ENCODE data around the gene ICE2. TPM values are rescaled to one million over a fixed set of nuclear protein-coding genes. Genes with fewer than 3 reads are reported as not detected.

The ICE2 gene
- total and polyA plus RNA-seq, 2 of the 4 experiments (the other 2 are of a cell fraction), result 14.7 to 21.1 TPM

DNA sequence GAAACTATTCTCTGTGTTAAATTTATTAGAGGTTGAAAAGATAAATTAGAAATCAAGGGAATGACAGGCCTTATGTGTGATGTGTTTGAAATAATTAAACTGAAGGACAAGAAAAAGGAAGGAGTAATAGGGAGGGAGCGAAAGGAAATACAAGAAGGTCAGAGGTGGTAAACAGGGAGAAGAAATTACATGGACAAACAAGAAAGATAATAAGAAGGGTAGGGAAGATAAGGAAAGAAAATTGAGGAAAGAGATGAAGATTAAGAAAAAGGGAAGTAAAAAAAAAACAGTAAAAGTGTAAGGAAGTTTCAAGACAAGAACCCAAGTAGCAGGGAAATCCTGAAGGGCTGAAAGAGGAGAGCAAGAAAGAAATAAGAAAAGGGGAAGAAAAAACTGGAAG, 54.9 kb downstream of the ICE2 start:
- CTCF ChIA-PET, result no interaction called here
- Histone ChIP-seq H2BK120ac (ENCODE audit: low read depth, low read length) (no peak overlapping the region), H3K27ac (ENCODE audit: insufficient read depth, low read length) (no peak overlapping the region), H3K9ac (ENCODE audit: low read depth, low read length) (no peak overlapping the region), H4K5ac (ENCODE audit: low read depth, low read length) (no peak overlapping the region), H3K4ac (ENCODE audit: low read depth, low read length) (0 out of 2 replicates have a peak overlapping the region, but pooled peaks have one; percentile 42), H3K9me3 (ENCODE audit: control insufficient read depth, insufficient read depth, low read length) (no peaks in the 10 kb centered on the region), H3K4me3 (ENCODE audit: insufficient read depth, low read depth, low read length) (no peak overlapping the region), H2BK20ac (ENCODE audit: low read depth, low read length) (no peak overlapping the region), H3K9me1 (ENCODE audit: insufficient read depth, low read length) (peaks cover 6% of the 10 kb centered on the region), H3K4me1 (ENCODE audit: control insufficient read depth, insufficient read depth, low read length) (peaks cover 8% of the 10 kb centered on the region), H2AK9ac (replicated peaks; ENCODE audit: low read depth, low read length, poor library complexity) (no peak overlapping the region), H3K27me3 (ENCODE audit: control insufficient read depth, insufficient read depth, low read length) (no peaks in the 10 kb centered on the region), H3K18ac (ENCODE audit: low read depth, low read length) (no peak overlapping the region), H4K8ac (ENCODE audit: low read depth in 2 of 2, low read length in 2 of 2) (no peak overlapping the region), H3K56ac (ENCODE audit: extremely low read depth, insufficient read depth, low read length) (no peak overlapping the region; the same call in 1 of the 2 replicates), H2AK5ac (ENCODE audit: low read depth, low read length) (peak overlapping the region; percentile 51; the same call in 1 of the 2 replicates), H4K91ac (ENCODE audit: insufficient read depth, low read depth, low read length) (no peak overlapping the region), H4K20me1 (ENCODE audit: insufficient read depth, low read length) (peaks cover 3% of the 10 kb centered on the region; the same call in 1 of the 2 replicates), H2AFZ (replicated peaks; ENCODE audit: low read length, poor library complexity) (no peak overlapping the region), H3K79me1 (ENCODE audit: low read depth in 1 of 2, low read length in 2 of 2) (peaks cover 3 to 29% of the 10 kb centered on the region in 2 experiments), H3K4me2 (ENCODE audit: low read depth, low read length) (no peak overlapping the region), H3K14ac (replicated peaks; ENCODE audit: low read depth, low read length) (no peak overlapping the region), H3K23ac (ENCODE audit: low read depth, low read length) (no peak overlapping the region), H2BK5ac (ENCODE audit: low read depth, low read length, poor library complexity, severe bottlenecking) (no peak overlapping the region), H2BK15ac (ENCODE audit: low read depth, low read length) (no peak overlapping the region), H3K36me3 (ENCODE audit: control insufficient read depth, insufficient read depth, low read length) (0 out of 2 replicates have a peak, but pooled peaks cover 3% of the 10 kb centered on the region)
- no peak for ATAC-seq (ENCODE audit: low read depth)
- intact Hi-C loops (cut with micrococcal nuclease) (no loop called here), dilution Hi-C loops (cut with HindIII; ENCODE audit: low sequenced_read_pairs, unreplicated experiment) (no loop called here), in situ Hi-C loops (cut with MboI; ENCODE audit: low sequenced_read_pairs) (no loop called here)
- no CpG with 5 or more reads among the region's 1 CpG for WGBS, 2 experiments (ENCODE audit: extremely low coverage in 2 of 2, insufficient read length in 1 of 2)
- no TSS peak for BruUV-seq (replicated peaks)
- POLR2A ChIA-PET (ENCODE audit: unreplicated experiment), result no interaction called here
- no peak for DNase-seq
- TF ChIP-seq MXI1 (IDR thresholded peaks at IDR 0.05; ENCODE audit: borderline replicate concordance, low read depth, low read length) (no peak), RFX5 (IDR thresholded peaks at IDR 0.05; ENCODE audit: low read depth, low read length) (no peak), POLR2A (IDR thresholded peaks at IDR 0.05; ENCODE audit: low read depth, low read length) (no peak)

All from IMR-90 (cell line).